Stimulated activated naive CD8-positive, alpha-beta T cell treated with anti-CD3 and anti-CD28 coated beads, Interleukin-15, Interleukin-2, amounts not matched to agents 100 U/mL and 50 U/mL, for 24 hours (primary cell): ENCODE results near the gene PLA2G3.
"Not testable (repeated sequence)": the region's sequence is repeated elsewhere in the genome, so short reads cannot be mapped to it uniquely, and the experiment has no call there.

Experiments
- ATAC-seq: fragments of 150-1000 bp; cut with Tn5 transposase; one replicate; pipeline ENCODE4 v1.10.0; 2021
- DNase-seq: peaks from one replicate; pipeline ENCODE4 v3.0.0; 2021

Gene PLA2G3

GRCh38 chr22:31099841-31100761 is 40.2 kb downstream of the PLA2G3 start:
- ATAC-seq, result no peak

GRCh38 chr22:31099386-31099785 is 40.9 kb downstream of the PLA2G3 start:
- no peak for ATAC-seq
- no peak for DNase-seq

More at GRCh38 chr22:31099841-31100761, 40.2 kb downstream of the PLA2G3 start:
- DNase-seq, result no peak

GRCh38 chr22:31098632-31099110 is 41.6 kb downstream of the PLA2G3 start:
- DNase-seq (no peak), ATAC-seq (no peak)

GRCh38 chr22:31097941-31098631 is 42.2 kb downstream of the PLA2G3 start:
- ATAC-seq (no peak), DNase-seq (no peak)

GRCh38 chr22:31097539-31097938 is 42.8 kb downstream of the PLA2G3 start:
- not testable (repeated sequence) for ATAC-seq, DNase-seq

- DNase-seq (no peak), ATAC-seq (no peak)
These were observed 43.5 kb downstream of the PLA2G3 start for GRCh38 chr22:31096657-31097279.

- ATAC-seq (no peak), DNase-seq (no peak)
These were observed 44.6 kb downstream of the PLA2G3 start for GRCh38 chr22:31095637-31096249.

- no peak for DNase-seq
- no peak for ATAC-seq
These were observed 45.6 kb downstream of the PLA2G3 start for GRCh38 chr22:31094741-31095140.

- DNase-seq, result no peak
- ATAC-seq, result no peak
These were observed 46.2 kb downstream of the PLA2G3 start for GRCh38 chr22:31094021-31094551.

GRCh38 chr22:31093086-31093850 is 47.0 kb downstream of the PLA2G3 start:
- ATAC-seq, result peak; percentile 5
- DNase-seq, result no peak

- ATAC-seq, result no peak
- DNase-seq, result no peak
These were observed 48.1 kb downstream of the PLA2G3 start for GRCh38 chr22:31092161-31092560.

GRCh38 chr22:31091106-31091975 is 49.0 kb downstream of the PLA2G3 start:
- ATAC-seq, result no peak
- DNase-seq, result no peak

- no peak for DNase-seq
- no peak for ATAC-seq
These were observed 49.9 kb downstream of the PLA2G3 start for GRCh38 chr22:31090217-31091085.

- peak; percentile 46 for DNase-seq
- no peak for ATAC-seq
These were observed 50.9 kb downstream of the PLA2G3 start for GRCh38 chr22:31089160-31090100.

GRCh38 chr22:31088233-31088986 is 51.9 kb downstream of the PLA2G3 start:
- DNase-seq (no peak), ATAC-seq (no peak)

- DNase-seq, result no peak
- ATAC-seq, result no peak
These were observed 52.5 kb downstream of the PLA2G3 start for GRCh38 chr22:31087744-31088215.

- DNase-seq, result no peak
- no peak for ATAC-seq
These were observed 53.5 kb downstream of the PLA2G3 start for GRCh38 chr22:31086703-31087330.
